ENCODE results near the gene NECAB3.
"Not testable (repeated sequence)": the region's sequence is repeated elsewhere in the genome, so short reads cannot be mapped to it uniquely, and the experiment has no call there.

Gene NECAB3

DNA sequence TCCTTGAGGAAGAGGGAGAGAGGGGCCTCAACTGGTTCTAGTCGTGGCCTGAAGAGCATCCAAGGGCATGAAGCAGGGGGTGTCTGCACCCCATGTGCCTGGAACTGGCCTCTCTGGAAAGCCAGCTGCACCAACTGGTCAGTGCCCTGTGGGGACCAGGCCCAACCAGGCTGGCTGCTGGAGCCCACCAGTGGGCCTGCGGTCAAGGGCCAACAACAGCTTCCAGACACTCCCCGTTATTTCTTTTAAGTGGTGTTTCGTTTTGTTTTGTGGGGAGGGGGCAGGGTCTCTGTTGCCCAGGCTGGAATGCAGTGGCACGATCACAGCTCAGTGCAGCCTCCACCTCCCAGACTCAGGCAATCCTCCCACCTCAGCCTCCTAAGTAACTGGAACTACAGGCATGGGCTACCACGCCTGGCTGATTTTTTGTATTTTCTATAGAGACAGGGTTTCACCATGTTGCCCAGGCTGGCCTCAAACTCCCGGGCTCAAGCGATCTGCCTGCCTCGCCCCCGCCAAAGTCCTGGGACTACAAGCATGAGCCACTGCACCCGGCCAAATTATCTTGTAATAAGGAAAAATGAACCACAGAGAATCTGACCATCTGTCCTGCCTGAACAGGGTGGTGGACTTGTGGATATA is 24.0 kb downstream of the NECAB3 start:
- no peak for DNase-seq (ENCODE audit: low spot score)

DNA sequence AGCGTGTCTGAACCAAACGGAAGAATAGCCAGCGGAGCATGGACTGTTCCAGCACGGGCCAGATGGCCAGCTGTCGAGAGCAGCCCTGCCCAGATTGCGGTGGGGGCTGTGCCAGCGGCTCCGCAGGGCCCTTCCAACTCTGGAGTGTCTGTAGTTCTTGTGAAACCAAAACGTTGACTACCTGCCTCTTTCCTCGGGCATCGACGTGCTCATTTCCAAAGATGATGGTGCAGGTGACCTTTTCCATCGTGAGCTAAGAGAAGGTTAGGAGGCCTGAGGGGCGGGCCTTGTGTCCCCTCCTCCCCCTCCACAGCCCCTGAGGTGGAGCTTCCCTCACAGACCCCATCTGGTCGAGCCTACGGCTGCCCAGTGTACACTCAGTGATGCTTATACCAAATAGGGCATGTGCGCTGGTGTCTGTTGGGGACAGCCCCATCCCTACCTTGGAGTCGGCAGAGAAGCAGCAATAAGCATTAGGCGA is 25.0 kb downstream of the NECAB3 start:
- no peak for DNase-seq (ENCODE audit: low spot score)

DNA sequence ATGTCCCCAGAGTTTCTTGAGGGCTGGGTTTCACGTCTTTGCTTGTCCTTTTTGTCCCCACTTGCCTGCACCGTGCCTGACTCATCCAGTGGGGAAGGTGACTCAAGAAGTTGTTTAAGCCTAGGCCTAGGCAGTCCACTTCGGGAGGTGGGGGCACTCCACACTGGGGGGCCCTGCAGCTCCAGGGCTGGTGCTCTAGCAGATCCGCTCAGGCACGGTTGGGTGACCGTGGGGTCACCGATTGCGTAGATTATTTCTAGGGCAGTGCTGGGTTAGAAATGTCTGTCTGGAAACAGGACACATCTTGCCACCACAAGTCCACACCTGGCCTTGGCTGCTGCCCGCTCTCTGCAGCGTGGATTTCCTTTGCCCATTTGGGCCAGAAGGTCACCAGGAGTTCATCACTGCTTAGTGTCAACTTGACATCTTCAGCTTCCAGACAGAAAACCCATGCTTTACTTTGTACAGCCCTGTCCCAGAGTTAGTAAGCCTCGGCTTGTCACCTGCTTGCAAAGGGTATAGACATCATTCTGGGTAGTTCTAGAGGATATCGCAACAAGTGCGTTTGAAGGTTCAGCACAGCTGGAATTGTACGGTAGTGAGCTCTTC is 25.7 kb downstream of the NECAB3 start:
- no peak for DNase-seq (ENCODE audit: low spot score)

- DNase-seq (ENCODE audit: low spot score): no peak
Measured at GRCh38 chr20:33647603-33648395, 26.4 kb downstream of the NECAB3 start.

GRCh38 chr20:33646959-33647602 is 27.1 kb downstream of the NECAB3 start:
- not testable (repeated sequence) for DNase-seq (ENCODE audit: low spot score)

DNA sequence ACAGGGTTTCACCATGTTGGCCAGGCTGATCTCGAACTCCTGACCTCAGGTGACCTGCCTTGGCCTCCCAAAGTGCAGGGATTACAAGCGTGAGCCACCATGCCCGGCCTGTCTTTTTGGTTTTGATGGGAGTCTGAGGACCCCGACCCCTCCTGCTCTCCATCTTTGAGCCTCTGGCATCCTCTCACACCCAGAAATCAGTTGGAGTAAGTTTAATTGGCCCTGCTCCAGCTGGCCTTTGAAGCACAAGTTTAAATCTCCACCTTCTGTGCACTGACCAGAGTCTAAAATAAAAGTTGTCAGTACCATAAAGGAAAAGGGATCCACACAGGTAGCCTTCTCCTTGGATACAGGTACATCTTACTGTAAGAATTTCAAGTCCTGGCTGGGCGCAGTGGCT is 28.0 kb downstream of the NECAB3 start:
- no peak for DNase-seq (ENCODE audit: low spot score)

DNA sequence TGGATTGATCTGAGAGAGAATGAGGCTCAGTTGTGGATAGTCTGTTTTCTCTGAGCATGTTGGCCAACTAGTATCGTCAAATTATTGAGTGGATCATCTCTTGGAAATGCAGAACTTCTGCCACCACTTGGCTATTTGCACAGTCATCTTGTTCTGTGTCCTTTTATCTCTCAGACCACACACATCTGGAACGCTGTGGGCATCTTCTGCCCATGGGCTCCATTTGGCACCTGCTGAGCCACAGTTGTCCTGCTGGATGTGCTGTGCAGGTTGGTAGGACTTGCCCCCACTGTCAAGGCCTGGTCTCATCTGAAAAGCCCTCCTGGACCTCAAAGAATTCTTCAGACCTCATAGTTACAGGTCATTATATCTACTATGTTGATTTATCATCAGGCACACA is 28.8 kb downstream of the NECAB3 start:
- DNase-seq (ENCODE audit: low spot score): no peak

DNA sequence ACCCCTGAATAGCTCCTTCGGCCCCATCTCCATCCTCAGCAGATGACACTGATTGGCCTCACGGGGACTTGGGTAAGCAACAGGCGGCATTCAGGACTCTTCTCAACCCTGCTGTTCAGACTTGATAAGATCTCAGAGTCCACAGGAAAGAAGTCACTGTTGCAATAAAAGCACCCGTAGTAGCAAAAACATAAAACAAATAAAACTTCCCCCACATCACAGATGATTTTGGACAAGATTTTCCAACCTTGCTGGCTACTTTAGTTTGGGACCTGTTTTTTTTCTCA is 29.2 kb downstream of the NECAB3 start:
- no peak for DNase-seq (ENCODE audit: low spot score)

DNA sequence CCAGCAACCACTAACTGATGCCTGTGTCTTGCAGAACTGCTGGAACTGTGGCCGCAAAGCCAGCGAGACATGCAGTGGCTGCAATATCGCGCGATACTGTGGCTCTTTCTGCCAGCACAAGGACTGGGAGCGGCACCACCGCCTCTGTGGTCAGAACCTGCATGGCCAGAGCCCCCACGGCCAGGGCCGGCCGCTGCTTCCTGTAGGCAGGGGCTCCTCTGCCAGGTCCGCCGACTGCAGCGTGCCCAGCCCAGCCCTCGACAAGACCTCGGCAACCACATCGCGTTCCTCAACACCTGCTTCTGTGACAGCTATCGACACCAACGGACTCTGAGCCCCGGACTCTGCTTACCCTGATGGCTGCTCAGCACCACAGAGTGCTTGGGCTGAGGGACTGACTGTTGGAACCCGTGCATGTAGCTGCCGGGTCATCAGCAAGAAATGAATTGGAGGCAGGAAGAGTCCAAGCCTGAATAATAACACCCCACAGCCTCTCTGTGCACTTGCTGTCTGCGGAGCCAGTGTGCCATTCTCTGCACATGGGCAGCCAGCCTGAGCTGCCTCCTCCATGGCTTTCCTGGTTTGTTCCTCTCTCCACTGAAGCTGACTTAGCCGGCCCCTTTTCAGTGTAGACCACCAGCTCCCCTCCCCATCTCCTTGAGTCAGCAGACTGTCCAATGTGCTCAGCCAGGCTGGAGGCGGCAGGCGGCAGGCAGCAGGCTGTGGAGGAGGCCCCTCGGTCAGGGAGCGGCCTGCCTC is 29.7 kb downstream of the NECAB3 start:
- DNase-seq (ENCODE audit: low spot score): no peak

- DNase-seq (ENCODE audit: low spot score): no peak
Measured at GRCh38 chr20:33640287-33640686, 33.9 kb downstream of the NECAB3 start.

DNA sequence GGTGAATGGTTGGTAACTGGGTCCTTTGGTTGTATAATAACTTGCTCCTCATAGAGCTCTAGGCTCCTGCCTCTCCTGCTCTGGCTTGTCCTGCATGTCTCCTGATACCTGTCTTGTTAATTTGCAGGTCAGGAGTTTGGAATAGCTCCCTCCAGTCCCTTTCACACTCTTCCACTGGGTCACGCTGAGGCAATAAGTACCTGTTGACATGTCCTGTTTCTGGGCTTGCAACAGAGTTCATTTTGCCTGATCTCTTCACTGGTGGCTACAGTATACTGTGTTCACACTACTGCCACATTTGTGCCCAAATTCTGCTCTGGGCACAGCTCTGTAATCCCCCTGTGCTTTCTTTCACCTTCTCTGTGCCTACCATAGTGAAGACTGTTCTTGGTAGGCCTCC is 37.5 kb downstream of the NECAB3 start:
- DNase-seq (ENCODE audit: low spot score): no peak

GRCh38 chr20:33635341-33635740 is 38.9 kb downstream of the NECAB3 start:
- DNase-seq (ENCODE audit: low spot score): no peak

DNA sequence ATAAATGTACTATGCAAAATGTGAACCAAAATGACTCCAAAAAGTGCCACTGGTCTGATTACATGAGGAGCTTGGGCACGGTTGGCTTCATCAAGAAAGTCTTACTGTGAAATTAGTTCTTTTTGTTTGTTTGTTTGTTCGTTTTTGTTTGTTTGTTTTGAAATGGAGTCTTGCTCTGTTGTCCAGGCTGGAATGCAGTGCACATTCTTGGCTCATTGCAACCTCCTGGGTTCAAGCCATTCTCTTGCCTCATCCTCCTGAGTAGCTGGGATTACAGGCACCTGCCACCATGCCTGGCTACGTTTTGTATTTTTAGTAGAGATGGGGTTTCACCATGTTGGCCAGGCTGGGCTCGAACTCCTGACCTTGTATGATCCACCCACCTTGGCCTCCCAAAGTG is 42.3 kb downstream of the NECAB3 start:
- DNase-seq (ENCODE audit: low spot score): not testable (repeated sequence)

DNA sequence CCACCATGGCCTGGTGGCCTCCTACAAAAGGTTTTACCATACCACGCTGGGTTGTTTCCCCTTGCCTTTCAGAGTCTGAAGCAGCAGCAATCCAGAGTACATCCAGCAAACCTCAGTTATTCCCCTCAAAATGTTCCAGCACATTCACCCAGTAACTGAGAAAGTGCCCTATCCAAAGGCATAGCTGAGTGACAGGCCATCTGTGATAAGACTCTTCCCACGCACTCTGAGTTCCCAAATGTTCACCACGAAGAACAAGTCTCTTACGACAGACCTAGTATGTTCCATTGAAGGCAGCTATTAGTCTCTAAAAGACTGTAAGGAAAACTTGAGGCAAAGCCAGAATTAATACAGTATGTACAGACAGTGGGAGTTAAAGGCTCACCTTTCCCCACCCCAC is 43.7 kb downstream of the NECAB3 start:
- DNase-seq (ENCODE audit: low spot score): no peak

- DNase-seq (ENCODE audit: low spot score): no peak
Measured at GRCh38 chr20:33629979-33630378, 44.2 kb downstream of the NECAB3 start.

DNA sequence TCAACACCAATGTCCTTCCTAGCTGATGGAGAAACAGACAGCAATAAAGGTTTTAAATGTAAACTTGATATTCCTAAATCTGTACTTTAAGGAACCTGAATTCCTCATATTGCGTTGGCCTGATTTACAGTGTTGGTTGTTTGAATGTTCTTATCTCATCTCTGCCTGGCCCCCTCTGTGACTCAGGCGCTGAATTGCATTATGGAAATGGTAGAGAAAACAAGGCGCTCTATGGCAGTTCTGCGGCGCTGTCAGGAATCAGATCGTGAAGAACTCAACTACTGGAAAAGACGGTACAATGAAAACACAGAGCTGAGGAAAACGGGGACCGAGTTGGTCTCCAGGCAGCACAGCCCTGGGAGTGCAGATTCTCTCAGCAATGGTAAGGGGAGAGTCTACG is 44.7 kb downstream of the NECAB3 start:
- no peak for DNase-seq (ENCODE audit: low spot score)

DNA sequence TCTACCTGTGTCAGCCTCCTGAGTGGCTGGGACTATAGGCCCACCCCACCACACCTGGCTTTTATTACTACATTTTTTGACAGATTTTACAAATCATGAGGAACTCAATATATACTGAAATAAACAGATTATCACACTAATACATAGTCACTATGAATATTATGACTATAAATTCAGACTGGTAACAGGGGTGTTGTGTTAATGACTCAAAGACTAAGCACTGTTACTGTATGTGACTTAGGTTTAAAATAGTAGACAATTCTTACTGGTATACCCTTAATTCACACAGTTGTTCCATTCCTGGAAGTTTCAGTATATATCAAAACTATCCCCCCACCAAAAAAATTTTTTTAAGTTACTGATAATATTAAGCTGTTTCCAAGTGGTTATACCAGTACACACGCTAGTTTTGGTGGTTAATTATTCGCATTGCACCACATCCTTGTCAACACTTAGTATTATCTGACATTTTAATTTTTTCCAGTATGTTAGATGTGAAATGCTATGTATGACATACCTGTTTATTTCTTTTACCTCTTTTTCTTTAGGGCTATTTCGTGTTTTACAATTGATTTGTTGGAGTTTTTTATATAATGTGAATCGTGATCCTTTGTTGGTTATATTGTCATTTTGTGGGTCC is 46.5 kb downstream of the NECAB3 start:
- DNase-seq (ENCODE audit: low spot score): no peak

GRCh38 chr20:33626190-33626589 is 48.0 kb downstream of the NECAB3 start:
- DNase-seq (ENCODE audit: low spot score): no peak

DNA sequence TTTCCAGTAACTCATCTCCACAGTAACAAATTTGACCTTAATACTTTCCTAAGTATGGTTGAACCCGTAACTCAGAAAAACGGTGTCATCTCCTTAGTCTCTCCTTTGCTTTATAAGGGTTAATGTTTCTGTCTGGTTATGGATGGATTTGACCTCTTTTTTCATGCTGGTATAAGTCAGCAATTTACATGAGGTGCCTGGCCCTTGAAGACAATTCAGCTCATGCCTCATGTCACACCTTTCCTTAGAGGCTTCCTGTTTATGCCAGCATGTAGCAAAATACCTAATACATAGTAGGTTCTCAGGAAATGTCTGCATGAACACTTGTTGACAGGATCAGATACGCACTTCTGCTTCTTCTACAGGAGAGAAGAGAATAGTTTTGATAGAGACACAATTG is 49.8 kb downstream of the NECAB3 start:
- DNase-seq (ENCODE audit: low spot score): no peak

DNA sequence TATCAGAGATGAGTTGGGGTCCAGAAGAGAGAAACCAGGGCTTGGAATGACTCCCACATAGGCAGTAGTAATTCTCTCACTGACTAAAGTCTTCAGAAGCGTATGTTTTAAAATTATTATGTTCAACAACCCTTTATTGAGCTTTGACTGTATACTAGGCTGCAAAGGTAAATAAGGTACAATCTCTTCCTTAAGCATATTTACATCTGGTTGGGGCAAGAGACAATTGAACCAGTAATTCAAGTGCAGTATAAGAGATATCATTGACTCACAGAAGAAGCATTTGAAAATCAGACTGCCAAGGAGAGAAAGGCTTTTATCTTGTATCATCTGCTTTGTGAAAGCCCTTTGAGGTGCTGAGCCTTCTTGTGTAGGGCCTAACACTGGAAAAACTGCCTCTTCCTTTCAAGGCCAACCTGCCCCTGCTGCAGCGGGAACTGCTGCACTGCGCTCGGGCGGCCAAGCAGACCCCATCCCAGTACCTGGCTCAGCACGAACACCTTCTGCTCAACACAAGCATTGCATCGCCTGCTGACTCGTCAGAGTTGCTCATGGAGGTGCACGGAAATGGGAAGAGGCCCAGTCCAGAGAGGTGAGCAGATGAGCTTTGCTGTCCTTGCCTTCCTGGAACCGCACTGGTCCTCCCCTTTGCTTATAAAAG is 51.4 kb downstream of the NECAB3 start:
- DNase-seq (ENCODE audit: low spot score): no peak

DNA sequence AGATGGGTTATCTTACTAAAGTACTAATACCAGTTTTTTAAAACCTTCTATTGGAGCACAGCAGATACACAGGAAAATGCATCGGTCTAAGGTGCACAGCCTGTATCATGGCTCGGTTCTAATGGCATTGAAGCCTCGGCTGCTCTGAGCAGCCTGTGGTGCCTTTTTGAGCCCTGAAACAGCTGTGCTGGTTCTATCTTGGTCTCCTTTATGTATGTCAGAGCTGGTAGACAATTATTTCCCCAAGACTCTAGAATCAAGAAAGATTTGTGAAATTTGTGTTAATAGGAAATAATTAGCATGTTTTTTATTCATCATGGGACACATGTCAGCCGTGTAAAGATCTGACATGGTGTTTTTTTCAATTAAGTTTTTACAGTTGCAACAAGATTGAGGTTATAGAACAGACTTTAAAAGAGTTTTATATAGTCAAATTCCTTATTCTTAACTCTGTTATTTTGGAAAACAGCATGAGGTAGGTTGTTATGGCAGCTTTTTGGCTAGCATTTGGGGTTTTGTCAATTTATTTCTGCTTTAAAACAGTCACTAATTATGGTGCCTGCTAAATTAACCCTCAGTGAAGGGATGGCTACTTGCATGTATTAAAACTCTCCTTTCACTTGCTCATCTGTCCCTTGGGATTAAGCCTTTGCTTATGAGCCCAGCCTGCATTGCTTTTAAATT is 52.4 kb downstream of the NECAB3 start:
- no peak for DNase-seq (ENCODE audit: low spot score)

Measured in kidney capillary endothelial cell (primary cell).